HG03066 (cell line): ENCODE results near the gene TAF1D.
A peak's percentile ranks its signal among the peaks of the same experiment; 100 is the strongest.
"Not testable (repeated sequence)": the region's sequence is repeated elsewhere in the genome, so short reads cannot be mapped to it uniquely, and the experiment has no call there.

ENCODE experiments used
- ATAC-seq: cut with Tn5 transposase; IDR thresholded peaks from one replicate; pipeline ENCODE4 v1.9.1; 2021; ENCODE audit warnings: low read depth; ENCODE audit not compliant: unreplicated experiment

TAF1D gene

GRCh38 chr11:93751001-93751400 lies 9.7 kb upstream of the TAF1D start:
- no peak for ATAC-seq

DNA sequence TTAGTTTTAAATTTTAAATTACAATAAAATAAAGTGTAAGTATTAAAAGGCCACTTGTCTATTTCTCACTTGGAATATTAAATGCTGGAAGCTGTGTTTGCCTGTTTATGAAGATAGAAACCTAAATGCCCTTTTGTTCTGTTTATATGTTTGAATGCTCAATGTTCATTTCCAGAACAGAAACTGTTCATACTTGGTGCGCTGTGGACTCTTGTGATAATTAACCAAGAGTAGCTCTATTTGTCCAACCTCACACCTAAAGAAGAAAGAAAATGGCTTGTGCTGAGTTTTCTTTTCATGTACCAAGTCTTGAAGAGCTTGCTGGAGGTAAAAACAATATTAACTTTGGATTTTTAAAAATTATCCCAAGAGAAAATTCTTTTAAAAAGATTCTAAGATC lies 5.8 kb upstream of the TAF1D start:
- ATAC-seq, result peak; percentile 85

GRCh38 chr11:93746101-93746500 lies 4.8 kb upstream of the TAF1D start:
- no peak for ATAC-seq

DNA sequence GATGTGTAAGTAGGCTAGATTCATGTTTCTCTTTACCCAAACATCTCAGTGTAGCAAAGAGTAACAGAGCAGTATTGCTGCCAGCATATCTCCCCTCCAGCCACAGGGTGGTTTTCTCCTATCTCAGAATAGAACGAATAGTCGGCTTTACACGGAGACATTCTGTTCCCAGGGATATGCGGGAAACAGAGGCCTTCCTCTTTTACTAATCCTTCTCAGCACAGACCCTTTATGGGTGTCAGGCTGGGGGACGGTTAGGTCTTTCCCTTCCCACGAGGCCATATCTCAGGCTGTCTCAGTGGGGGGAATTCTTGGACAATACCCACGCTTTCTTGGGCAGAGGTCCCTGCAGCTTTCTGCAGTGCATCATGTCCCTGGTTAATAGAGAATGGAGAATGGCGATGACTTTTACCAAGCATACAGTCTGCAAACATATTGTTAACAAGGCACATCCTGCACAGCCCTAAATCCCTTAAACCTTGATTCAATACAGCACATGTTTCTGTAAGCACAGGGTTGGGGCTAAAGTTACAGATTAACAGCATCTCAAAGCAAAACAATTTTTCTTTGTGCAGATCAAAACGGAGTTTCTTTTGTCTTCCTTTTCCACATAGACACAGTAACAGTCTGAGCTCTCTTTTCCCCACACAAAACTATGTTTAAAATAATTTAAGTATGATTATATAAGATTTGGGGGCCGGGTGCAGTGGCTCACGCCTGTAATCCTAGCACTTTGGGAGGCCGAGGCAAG lies 3.9 kb upstream of the TAF1D start:
- ATAC-seq, result not testable (repeated sequence)

- no peak for ATAC-seq
These were observed 3.3 kb upstream of the TAF1D start for GRCh38 chr11:93744669-93745004.

GRCh38 chr11:93743291-93743690 lies 2.0 kb upstream of the TAF1D start:
- no peak for ATAC-seq

DNA sequence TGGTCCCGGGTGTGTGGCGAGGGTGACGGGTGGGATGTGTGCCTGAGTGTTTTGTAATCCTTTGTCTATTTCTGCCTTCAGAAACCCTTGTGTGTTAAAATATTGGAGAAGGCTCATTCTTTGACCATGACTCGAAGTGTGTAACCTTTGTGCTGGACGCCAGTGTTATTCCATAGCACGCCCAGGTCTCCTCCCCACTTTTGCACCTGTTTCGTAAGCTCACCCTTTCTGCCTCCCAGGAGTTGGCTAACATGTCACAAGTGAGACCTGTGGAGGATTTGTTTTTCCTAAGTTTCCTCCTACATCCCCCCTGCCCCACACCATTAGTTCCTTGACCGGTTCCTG lies 559 bp upstream of the TAF1D start:
- peak; percentile 10 for ATAC-seq

DNA sequence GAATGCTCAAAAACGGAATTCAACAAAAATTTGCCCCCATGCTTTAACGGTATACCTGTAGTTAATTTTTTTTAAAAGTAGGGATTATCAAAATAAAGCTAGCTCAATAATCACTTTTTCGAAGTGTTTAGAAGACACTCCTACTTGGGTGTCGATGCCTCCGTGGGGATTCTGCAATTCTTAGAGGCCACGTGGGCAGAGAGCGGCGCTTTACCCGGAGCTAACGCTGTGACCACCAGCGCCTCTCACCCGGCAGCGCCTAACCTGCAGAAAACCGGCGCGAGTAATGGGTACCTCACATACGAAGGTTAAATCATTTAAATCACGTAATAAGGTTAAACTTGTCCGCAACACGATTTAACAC lies 583 bp downstream of the TAF1D start:
- peak; percentile 28 for ATAC-seq

GRCh38 chr11:93740031-93740729 lies 1.1 kb downstream of the TAF1D start:
- no peak for ATAC-seq

- no peak for ATAC-seq
These were observed 2.6 kb downstream of the TAF1D start for GRCh38 chr11:93738647-93739081.

DNA sequence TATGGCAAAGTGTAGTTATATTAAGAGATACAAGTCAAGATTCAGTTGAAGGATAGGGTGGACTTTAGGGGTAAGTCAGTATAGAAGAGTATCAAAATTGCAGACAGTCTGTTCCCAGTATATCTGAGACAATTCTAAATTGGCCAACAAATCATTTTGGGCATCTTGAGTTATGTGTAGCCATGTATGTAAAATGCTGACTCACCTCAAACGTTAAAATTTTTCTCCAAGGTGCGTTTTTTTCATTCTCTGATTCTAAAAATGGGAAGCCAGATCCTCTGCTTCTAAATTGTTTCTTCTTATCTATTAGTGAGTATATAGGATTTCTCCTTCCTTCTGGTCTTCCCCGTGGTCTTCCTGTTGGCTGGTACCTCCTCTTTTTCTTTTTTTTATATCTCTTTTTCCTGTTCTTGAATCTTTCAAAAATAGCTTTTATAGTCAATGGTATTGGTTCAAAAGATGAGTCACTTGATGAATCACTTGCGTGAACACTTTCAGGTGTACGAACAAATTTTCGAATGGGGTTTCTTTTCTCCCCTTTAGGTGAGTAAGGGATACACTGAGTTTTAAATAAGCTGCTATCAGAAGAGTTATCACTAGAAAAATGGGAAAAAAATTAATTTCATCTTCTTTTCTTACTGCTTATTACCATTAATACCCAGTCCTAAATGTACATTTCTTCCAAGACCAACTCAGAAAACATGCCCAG lies 3.2 kb downstream of the TAF1D start:
- ATAC-seq, result no peak

GRCh38 chr11:93736129-93736528 lies 5.2 kb downstream of the TAF1D start:
- no peak for ATAC-seq

DNA sequence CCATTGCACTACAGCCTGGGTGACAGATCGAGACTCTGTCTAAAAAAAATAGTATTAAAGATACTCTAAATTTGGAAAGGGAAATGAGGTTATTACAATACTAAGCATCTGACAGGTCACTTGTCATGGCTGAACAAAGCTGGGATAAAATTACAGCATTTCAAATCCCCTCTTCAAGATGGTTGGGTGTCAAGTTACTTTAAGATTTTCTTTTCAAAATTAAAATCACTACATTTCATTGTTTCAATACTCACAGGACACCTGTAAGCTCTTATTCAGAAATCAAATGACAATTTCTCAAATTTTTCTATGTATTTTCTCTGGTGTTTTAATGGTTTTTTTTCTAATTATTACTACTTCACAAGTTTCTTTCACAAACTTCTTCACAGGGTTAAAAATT lies 5.7 kb downstream of the TAF1D start:
- no peak for ATAC-seq

DNA sequence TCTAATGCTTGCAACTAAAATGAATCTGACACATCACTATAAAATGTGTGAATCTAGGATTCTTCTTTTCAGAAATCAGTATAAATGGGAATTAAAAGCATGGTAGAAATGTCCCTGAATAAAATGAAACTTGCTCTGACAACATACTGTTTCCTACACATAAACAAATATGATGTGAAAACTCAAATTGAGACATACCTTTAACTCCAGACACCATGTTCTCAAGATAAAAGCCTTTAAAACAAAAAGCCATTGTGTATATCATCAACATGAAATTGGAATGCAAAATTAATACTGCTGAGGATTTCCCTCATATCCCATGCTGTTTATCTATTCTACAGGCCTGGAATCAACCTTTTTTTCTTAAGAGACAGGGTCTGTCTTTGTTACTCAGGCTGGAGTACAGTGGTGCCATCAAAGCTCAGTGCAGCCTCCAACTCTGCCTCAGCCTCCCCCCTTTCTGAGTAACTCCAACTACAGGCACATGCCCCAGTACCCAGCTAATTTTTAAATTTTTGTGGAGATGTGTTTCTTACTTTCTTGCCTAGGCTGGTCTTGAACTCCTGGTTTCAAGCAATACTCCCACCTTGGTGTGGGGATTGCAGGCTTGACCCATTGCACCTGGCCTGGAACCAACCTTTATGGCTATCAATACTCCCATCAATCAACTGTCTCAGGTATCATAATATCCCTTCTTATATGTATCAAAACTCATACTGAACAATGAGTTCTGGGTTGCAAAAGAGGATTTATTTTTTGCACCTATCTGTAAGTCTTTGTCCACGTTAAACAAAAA lies 6.7 kb downstream of the TAF1D start:
- ATAC-seq, result no peak

GRCh38 chr11:93733474-93733873 lies 7.8 kb downstream of the TAF1D start:
- no peak for ATAC-seq

DNA sequence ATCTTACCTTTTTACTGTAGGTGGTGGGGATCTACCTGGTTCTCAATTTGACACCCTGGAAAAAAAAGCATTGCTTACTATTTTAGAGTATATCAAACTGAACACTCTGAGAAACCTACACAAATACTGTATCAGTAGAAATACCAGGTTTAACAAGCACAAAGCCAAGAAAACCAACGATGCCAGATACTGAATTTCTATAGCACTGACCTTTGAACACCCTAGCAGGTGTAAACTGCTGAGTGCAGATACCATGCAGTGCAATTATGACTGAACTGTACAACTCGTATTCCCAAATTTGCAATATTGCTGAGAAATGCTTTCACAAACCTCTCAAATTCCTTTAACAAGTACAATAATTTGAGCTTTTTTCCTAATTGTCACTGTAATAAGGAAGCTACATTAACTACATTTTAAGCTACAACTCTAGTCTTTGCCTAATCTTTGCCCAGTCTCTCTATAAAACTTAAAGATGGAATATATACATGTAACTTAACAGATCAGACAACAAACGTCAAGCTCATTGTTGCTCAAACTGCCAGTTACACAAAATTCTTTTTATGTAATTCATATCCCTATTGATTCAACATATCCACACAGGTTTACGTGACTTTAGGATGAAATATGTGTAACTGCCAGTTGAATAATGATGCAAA lies 8.9 kb downstream of the TAF1D start:
- ATAC-seq, result no peak

DNA sequence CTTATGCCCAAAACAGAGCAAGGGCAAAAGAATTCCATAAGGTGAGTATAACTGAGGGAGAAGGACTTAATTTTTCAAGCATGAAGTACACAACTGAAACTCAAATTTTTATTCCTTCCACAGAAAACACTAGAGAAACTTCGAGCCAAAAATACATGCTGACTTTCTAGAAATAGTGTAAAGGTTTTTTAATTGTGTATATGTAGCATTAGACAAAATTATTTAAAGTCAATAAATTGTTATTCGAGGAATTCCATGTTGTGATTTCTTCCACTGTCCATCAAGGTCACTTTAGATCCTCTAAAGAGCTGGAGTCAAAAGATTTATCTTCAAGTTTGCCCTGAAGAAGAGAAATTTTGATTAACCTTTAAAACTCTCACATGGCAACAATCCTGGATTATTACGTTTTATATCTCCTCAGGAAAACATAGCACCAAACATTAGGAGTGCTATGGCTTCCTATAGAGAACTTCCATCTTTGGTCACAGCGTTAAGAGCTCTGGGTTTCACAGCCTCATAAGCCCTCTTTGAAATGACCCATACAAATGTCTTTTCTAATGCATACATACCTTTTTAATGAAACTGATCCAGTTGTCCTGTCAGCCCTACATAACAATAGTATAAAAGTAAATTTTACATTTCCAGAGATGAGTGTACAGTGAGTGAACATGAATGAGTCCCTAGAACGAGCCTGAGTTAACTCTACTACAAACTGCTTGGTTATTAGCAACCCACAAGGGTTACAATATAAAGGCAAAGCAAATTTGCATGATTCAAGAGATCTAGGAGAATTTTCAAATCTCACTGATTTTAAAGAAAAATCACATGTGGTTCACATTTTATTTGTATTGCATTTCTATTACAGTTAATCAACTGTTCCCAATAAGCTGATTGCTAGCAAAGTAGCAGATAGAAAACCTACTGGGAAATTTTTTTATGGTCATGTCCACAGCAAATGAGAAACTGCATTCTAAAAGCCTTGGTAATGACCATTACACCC lies 10.9 kb downstream of the TAF1D start:
- ATAC-seq, result no peak

- no peak for ATAC-seq
These were observed 12.1 kb downstream of the TAF1D start for GRCh38 chr11:93729129-93729616.

GRCh38 chr11:93728792-93729128 lies 12.5 kb downstream of the TAF1D start:
- no peak for ATAC-seq
